Left cardiac atrium (tissue), 4 donors: ENCODE measurements around the gene EPB41L4B. TPM values are rescaled to one million over a fixed set of nuclear protein-coding genes. Genes with fewer than 3 reads are reported as not detected.
A peak's percentile ranks its signal among the peaks of the same experiment; 100 is the strongest.
"Not testable (repeated sequence)": the region's sequence is repeated elsewhere in the genome, so short reads cannot be mapped to it uniquely, and the experiment has no call there.

Experiments
- ATAC-seq, 2 donors: fragments of 200-7000 bp; cut with Tn5 transposase; one replicate each; pipeline ENCODE4 v1.9.1; 2020; ENCODE audit warnings: mild to moderate bottlenecking in 2 of 2, moderate library complexity in 2 of 2
- DNase-seq: peaks from one replicate; pipeline ENCODE4 v3.0.0-alpha.2; 2020
- intact Hi-C, 2 donors: fragments of 100-400 bp; cut with DNase I; formaldehyde crosslinking; loops; one replicate each; pipeline versions ENCODE4 v1.14.1 to v1.15.1; 2022 to 2023
- total RNA-seq, 2 donors: library from RNA; stranded (reverse); fragmentation: NEBNext Ultra II Directional; extraction: Animal tissue kit (Norgen Biotek cat#: 25700); gene quantifications; one replicate each; pipeline ENCODE4 v1.2.1, GENCODE V29; 2021
- donor health status: DM: no; HTN: yes; CAD: no.
- donor health status: DM: no; HTN: yes; CAD: no; lungs with severe emphysema.
- donor health status: DM: yes; HTN: yes; CAD: no.
- donor health status: Dilated cardiomyopathy.

EPB41L4B gene
- total RNA-seq, 2 donors from 2014 or later, result 19.4 to 21.6 TPM

DNA sequence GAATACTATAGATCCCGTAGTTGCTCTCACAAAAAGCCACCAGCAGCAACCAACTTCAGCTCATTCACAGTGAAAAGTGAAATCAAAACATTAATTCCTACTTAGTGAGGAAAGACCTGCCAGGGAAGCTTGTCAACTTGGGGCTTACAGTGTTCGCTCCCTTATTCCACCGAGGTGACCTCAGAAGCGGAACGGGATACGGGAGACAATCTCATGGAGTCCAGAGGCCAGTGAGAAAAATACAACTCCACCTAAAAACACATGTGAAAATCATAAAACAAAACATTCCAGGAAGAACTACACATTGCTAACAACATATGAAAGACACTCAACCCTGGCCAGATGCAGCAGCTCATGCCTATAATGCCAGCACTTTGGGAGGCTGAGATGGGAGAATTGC lies 11.6 kb downstream of the EPB41L4B start:
- no peak for ATAC-seq
- DNase-seq, result no peak
- intact Hi-C loops, result no loop called here

DNA sequence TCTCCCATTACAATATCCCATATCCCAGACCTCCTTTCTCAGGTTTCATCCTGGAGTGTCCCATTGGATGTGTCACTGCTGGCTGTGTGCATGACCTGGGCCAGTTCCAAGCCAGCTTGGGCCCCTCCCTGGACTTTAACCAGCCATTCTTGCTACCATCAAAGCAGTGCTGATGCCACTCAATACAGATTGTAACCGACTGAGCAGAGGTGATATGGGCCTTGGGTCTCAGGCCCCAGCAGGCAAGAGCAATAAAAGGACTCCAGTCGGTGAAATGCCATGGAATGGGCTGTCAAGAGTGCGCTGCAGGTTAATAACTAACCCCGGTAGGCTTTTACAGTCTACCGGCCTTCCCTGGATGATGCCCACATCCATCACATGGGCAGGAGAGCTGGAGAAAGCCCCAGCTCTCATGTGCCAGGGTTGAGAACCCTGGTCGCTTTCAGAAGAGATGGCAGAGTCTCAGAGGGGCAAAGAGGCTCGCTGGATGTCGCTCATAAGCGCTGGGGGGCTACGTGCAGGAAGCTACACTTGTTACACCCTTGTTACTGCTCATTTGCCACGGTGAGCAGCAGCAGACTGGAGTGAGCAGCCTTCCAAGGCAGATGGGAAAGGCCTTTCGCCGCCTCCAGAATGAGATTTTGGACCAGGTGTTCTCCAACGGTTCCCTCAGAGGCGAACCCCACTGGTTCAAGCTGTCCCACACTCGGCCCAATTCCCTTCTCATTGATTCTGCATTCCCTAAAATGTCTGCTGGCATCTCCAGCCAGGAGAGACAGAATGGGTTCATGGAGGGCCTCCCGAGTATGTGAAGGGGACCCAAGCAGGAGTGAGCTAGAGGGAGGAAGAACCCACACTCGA lies 13.2 kb downstream of the EPB41L4B start:
- DNase-seq, result no peak
- peak in 1 of 2 donors; percentile 40 for ATAC-seq
- intact Hi-C loops, result no loop called here

DNA sequence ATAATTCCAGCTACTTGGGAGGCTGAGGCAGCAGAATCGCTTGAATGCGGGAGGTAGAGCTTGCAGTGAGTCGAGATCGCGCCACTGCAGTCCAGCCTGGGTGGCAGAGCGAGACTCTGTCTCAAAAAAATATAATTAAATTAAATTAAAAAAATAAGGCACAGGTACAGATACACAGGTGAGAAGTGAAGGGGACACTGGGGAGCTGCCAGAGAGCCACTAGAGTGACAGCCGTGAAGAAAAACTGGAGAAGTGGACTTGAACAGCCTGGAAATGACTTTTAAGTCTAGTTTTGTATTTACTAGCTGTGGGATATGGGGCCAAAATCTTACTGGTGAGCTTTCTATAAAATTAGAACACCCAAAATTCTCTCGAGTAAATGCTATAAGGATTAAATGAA lies 15.1 kb downstream of the EPB41L4B start:
- DNase-seq, result no peak
- no peak for ATAC-seq
- intact Hi-C loops, result no loop called here

DNA sequence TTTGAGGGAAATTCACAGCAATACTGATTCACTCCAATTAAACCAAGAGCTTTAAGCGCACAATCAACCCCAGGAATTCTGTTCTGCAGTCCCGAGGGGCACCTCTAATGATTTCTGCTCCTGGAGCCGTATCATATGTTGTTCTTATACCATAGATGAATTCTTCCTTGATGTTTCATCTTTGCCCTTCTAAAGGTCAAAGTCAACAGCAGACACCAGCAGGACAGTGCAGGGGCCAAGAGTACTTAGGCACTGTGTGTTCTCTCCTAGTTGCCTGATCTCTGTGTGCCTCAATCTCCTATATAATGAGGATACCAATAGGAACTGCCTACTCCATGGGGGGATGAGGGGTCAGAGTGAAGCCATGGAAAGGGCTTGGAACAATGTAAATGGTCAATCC lies 16.5 kb downstream of the EPB41L4B start:
- peak in 1 of 2 donors; percentile 50 for ATAC-seq
- intact Hi-C loops, result no loop called here
- no peak for DNase-seq

DNA sequence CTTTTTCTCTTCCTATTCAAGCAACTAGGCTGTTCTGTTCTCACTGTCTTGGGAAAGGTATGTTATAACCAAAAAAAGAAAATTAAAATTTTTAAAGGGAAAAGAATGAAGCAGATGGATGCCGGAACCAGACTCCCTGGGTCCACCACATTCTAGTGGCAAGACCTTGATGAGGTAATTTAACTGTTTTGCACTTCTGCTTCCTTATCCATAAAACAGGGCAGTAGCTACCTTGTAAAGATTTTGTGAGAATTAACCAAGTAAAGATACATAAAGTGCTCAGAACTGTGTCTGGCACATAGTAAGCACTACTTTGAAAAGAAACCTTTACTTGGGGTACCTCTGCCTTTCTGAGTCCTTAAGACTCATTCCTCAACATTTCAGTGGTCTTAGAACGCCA lies 17.0 kb downstream of the EPB41L4B start:
- intact Hi-C loops, result no loop called here

DNA sequence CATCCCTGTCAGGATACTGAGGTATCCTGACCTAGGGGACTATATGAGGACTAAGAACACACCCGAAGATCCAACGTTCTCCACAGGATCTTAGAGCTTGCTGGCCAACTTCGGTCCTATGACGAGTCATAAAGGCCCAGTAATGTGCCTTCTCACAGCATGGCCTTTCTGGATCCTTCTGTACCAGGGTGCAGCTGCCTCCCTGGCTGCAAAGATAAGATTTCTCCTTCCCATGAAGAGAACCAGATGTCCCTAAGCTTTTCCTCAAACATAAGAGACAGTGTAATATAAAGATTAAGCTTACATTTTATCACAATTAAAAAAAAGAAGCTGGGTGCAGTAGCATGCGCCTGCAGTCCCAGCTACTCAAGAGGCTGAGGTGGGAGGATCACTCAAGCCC lies 18.3 kb downstream of the EPB41L4B start:
- DNase-seq (no peak), ATAC-seq (no peak)
- intact Hi-C loops, result no loop called here

More for the DNA sequence above, 17.0 kb downstream of the EPB41L4B start:
- no peak for DNase-seq
- no peak for ATAC-seq

DNA sequence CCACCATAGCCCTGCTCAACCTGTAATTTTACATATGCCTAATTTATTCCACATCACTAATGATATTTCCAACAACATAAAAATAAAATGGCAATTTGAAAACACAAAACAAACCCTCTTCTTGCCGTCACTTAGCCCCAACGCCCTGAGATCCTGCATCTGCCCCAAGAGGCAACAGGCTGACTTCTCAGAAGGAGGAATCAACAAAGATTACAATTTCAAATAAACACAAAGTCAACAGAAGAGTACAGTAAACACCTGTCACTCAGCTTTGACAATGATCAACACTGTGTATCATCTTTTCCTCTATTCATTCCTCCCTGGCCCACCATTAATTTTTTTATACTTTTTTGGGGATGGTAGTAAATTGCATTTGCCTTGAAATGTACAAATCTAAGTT lies 19.8 kb downstream of the EPB41L4B start:
- no peak for ATAC-seq
- intact Hi-C loops, result no loop called here

DNA sequence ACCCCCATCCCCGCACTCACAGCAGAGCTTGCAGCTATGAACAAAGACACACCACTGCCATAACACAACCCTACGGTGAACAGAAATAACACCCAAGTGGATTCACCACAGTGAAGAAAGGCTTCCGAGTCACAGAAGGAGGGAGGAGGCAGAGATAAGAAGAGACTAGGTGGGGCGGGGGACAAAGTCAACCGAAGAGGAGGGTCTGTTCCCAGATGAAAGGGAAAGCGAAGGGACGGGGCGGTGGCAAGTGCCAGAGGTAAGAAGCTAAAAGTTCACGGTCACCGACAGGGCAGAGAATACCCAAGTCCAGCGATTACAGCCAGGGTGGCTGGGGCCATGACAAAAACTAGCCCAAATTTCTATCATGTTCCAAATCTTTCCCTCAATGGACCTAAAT lies 21.0 kb downstream of the EPB41L4B start:
- DNase-seq, result no peak
- ATAC-seq, result no peak
- intact Hi-C loops, result no loop called here

More for the DNA sequence above, 19.8 kb downstream of the EPB41L4B start:
- DNase-seq, result no peak

DNA sequence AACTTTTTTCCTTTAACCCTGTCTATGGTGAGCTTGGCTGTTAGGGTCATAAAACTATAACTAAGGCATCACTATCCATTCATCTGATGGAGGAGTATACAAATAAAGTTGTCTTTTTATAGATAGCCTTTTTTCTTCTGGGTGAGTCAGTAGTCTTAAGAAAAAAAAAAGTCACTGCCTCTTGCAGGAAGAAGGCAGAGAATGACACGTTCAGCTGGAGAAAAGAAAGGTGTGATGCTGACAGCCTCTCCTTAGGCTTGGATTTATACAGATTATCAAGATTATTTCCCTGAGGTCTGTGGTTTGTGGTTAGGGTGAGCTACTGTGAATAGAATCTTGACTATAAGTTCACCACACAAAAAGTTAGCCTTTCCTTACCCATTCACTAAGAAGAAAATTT lies 23.0 kb downstream of the EPB41L4B start:
- intact Hi-C loops, result no loop called here
- no peak for ATAC-seq
- no peak for DNase-seq

DNA sequence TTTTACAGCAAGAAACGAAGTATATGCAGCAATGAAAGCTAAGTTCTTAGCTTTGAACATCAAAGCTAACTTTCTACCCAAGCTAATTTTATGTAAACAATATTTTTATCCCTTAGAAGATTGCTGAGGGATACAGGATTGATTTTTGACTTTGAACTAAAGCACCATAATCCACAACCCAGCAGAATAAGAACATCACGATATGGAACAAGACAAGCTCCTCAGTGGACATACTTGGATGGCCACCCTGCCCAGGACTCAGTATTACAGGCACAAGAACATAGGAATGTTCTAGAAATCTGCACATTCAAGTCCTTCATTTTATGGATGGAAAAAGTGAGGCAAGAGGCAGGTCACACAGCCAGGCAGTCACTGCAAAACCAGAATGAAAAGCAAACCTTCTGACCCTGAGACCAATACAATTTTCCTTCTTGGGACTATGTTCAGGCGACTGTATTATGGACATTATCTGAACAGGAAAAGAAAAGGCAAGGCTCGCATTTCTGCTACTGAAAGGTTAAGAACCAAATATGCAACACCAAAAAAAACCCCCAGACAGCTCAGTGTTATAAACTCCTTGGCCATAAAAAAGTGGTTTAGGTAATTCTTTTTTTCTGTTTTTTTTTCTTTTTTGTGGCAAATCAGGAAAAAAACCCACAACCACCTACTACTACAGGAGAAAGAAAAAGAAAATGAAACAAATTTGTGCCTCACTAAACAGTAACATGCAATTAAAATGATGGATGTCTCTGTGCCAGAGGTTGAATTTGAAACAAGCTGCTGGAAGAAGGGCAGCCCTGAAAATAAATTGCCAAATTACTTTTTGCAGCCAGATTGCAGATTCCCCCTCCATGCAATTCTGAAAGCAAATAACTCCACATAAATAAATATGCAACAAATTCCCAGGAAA lies 25.4 kb downstream of the EPB41L4B start:
- intact Hi-C loops, result no loop called here
- DNase-seq (no peak), ATAC-seq (no peak)

DNA sequence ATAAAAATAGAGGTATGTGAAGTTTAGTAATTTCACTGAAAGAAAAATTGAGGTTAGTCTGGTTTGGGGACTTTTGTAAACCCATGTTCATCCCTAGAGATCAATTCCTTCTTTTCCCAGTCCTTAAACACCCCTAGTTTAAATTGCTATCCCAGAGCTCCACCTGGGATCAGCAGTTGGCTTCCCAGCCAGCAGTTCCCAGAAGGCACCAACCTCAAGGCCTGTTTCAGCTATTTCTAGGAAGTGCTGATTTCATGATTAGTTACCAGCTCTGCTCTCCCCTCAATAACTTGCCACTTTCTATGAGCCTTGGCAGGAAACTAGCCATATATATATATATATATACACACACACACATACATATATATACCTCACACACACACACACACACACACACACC lies 30.5 kb downstream of the EPB41L4B start:
- intact Hi-C loops, result no loop called here
- no peak for ATAC-seq
- no peak for DNase-seq

DNA sequence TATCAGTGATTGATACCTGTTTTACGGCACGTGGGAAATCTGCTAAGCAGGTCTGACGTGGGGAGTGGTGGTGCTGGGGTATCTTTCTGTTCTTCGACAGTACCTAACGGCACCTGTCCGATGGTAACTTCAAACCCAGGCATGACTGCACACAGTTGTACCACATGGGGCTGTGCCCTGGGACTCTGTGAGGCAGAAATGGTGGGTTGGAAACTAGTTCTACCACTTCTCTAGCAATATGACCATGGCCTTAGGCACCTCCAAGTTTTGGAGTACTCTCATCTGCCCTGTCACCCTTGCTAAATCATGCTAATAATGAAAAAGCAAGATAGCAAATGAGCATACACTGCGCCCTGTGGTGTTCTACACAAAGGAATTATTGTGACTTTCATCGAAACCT lies 30.9 kb downstream of the EPB41L4B start:
- DNase-seq (no peak), ATAC-seq (no peak)
- intact Hi-C loops, result no loop called here

DNA sequence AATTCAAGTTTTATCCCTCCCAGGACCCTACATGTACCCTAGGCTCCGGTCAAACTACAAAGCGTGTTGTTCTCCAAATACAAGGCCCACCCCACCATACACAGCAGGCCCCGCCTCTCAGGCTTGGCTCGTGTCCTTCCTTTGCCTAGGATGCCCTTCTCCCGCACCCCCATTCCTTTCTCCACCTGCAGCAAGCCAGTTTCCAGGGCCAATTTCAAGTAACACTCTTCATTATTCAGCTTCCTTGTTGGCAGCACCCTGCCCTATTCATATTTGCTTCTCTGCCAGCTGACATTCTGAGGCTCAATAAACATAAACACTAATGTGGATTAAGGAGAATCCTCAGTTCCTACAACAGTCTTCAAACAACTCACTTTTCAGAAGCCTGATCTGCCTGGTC lies 31.7 kb downstream of the EPB41L4B start:
- DNase-seq (no peak), ATAC-seq (no peak)
- intact Hi-C loops, result no loop called here

DNA sequence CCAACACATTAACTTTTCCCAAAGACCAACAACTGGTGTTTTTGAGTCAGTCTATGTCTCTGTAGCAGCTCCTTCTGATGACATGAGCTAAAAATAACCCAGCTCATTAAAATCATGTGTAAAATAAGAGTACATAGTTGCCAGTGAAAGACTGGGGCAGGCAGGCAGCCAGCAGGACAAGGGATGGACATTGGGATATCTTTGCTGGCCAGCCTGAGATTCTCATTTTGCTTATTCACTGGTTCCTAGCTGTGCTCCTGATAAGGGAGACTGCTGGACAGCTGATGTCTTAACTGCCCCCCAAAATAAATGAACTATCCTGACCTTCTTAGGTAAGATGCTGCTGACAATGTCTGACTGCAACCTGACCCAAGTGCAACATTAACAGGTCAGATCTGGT lies 33.9 kb downstream of the EPB41L4B start:
- intact Hi-C loops, result no loop called here
- DNase-seq (peak; percentile 49), ATAC-seq (peak; percentile 75 to 78)

DNA sequence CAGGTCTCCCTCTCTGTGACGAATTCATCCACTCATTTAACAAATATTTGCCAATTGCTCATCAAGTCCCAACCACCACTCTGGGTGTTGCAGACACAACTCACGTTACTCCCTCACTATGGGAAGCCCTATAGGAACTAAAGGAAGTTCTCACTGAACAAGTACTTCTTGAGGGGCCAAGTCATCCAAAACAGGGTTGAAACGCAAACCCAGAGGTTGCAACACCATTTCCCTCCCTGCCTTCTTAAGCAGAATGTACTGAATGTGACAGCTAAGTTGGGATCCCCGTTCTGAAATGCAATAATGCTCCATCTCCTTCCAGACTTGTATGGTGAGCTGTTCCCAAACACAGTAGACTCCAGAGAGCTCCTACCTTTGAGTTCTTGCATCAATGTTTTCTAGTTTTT lies 34.3 kb downstream of the EPB41L4B start:
- peak in 1 of 2 donors; percentile 13 for ATAC-seq
- intact Hi-C loops, result no loop called here
- DNase-seq, result no peak

DNA sequence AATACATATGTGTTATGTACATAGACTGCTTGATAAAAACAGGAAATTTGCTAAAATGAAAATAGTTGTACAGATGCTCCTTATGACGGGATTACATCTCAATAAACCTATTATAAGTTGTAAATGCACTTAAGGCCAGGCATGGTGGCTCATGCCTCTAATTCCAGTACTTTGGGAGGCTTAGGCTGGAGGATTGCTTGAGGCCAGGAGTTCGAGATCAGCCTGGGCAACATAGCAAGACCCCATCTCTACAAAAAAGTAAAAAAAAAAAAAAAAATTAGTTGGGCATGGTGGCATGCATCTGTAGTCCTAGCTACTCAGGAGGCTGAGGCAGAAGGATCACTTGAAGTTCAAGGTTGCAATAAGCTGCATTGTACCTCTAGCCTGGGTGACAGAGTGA lies 37.2 kb downstream of the EPB41L4B start:
- not testable (repeated sequence) for ATAC-seq, DNase-seq

DNA sequence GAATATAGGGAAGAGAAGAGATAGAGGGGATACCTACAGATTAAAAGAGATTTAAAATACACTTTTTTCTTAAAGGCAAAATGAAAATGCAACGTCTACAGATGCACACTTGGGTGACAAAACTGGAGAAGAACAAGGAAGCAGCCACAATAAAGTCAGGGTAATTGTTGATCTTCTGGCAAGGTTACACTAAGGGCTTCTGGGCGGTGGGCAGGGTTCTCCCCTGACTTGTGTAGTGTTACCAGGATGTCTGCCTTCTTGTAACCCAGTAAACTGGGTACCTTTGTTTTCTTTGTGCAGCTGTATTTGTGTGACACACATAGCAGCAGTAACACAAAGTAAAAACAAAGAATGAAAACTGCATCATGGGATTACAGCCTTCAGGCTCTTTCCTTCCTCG lies 37.8 kb downstream of the EPB41L4B start:
- intact Hi-C loops, result no loop called here
- ATAC-seq, result no peak
- no peak for DNase-seq

More for the DNA sequence above, 37.2 kb downstream of the EPB41L4B start:
- intact Hi-C loops, result not testable (repeated sequence)

DNA sequence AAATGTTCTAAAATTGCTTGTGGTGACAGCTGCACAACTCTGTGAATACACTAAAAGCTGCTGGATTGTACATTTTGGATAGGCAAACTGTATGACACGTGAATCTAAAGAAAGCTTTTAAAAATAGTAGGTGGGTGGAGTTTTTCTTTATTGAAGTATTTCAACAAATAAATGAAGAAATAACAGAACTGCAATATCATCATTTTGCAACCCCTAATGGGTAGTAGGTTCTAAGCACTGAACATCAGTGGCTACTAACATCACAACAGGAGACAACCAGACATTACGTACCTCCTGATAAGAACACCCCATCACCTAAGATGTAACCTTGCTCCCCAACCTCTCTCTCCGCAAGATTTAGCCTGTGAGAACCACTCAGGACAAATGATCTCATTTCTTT lies 38.6 kb downstream of the EPB41L4B start:
- no peak for ATAC-seq
- intact Hi-C loops, result no loop called here
- DNase-seq, result no peak

DNA sequence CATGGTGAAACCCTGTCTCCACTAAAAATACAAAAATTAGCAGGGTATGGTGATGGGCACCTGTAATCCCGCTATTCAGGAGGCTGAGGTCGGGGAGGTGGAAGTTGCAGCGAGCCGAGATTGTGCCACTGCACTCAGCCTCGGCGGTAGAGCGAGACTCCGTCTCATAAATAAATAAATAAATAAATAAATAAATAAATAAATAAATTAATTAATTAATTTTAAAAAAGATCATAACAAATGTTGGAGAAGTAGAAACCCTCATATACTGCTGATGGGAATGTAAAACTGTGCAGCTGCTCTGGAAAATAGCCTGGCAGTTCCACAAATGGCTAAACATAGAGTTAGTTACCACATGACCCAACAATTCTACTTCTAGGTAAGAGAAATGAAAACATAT lies 39.3 kb downstream of the EPB41L4B start:
- DNase-seq (no peak), ATAC-seq (no peak)
- intact Hi-C loops, result no loop called here

DNA sequence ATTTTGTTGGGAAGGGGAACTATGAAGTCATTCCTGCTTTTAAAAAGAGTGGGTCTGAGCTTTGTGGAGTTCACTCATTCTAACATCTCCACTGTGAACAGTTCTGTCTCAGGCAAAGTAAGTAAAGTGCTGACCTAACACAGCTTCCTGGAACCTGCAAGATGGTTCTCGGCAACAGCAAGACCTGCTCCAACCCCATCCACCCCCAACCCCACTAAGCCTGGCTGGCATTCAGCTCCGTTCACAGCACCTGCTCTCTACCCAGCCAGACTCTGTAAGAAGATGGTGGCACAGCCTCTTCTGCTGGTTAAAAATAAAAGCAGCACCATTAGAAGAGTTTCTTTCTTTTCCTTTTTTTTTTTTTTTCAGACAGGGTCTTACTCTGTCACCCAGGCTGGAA lies 42.0 kb downstream of the EPB41L4B start:
- intact Hi-C loops, result no loop called here
- ATAC-seq (no peak), DNase-seq (no peak)
